NOMO-1 treated with dmso at 0.1 percent for 144 hours (cell line): ENCODE results near the gene TGM1.
"Not testable (repeated sequence)": the region's sequence is repeated elsewhere in the genome, so short reads cannot be mapped to it uniquely, and the experiment has no call there.

Experiments used
- DNase-seq: peaks from one replicate; lab custom pipeline; 2025; ENCODE audit not compliant: unreplicated experiment; lab: John Stamatoyannopoulos, UW

The TGM1 gene

GRCh38 chr14:24255438-24255837, 7.5 kb downstream of the TGM1 start:
- no peak for DNase-seq

DNA sequence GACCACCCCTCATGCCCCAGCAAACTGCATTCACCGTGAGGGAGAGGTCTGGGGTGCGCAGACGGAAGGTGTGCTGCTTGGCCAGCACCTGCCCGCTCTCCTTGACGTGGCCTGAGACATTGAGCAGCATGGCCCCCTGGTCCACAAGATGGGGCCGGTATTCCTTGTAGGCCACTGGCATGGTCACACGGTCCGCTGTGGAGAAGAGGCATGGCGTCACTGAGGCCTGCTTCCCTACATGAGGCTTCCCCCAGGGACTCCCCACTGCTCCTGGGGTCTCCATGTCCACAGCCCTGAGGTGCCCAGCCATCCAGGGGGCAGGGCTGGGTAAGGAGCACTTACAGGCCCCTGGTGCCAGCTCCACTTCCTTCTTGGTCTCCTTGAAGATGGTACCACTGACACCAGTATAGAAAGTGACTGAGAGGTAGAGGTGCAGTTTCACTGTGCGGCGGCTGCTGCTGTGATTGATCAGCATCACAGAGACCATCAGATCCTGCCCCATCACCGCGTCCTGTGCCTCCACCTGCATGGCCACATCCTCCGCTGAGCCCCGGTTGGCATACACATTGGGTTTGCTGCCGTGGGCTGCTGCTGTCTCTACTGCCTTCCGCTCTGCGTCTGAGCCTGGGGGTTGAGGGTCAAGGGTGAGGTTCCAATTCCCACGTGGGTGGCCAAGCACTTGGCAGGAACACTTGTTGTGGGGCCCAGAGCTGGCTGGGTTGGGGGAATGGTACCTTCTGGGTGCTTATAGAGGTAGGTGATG, 8.2 kb downstream of the TGM1 start:
- DNase-seq: no peak

DNA sequence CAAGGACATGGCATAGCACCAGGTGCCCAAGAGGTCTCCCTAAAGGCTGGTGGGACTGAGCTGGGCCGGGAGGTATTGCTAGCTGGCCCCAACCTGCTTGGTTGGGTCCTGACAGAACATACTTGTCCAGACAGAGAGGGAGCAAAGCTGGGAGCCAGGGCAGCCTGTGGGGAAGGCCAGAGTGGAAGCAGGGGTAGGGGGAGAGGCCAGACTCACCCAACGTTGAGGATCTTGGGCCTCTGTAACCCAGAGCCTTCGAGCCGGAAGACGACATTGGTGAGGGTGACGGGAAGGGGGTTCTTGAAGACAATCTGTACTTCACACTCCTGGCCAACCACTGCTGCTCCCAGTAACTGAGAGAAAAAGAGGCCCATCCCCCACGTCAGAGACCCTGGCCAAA, 9.0 kb downstream of the TGM1 start:
- no peak for DNase-seq

GRCh38 chr14:24252289-24253124, 10.5 kb downstream of the TGM1 start:
- no peak for DNase-seq

GRCh38 chr14:24251880-24252288, 11.1 kb downstream of the TGM1 start:
- no peak for DNase-seq

DNA sequence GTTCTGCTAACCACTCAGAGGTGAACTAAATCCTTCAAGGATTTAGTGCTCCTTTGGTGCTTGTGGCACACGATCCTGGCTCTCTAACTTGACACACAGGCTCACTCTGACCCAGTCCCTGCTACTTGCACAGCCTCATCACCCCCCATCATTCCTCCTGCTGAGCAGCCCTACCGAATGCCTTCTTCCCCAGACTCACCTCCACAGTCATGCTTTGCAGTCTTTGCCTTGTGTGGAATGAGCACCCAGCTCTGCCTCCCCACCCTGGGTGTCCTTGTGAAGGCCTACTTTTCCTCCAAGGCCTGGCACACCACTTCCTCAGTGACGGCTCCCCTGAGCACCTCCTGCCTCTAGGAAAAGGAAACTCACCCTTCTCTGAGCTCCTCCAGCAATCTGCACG, 12.6 kb downstream of the TGM1 start:
- DNase-seq: no peak

DNA sequence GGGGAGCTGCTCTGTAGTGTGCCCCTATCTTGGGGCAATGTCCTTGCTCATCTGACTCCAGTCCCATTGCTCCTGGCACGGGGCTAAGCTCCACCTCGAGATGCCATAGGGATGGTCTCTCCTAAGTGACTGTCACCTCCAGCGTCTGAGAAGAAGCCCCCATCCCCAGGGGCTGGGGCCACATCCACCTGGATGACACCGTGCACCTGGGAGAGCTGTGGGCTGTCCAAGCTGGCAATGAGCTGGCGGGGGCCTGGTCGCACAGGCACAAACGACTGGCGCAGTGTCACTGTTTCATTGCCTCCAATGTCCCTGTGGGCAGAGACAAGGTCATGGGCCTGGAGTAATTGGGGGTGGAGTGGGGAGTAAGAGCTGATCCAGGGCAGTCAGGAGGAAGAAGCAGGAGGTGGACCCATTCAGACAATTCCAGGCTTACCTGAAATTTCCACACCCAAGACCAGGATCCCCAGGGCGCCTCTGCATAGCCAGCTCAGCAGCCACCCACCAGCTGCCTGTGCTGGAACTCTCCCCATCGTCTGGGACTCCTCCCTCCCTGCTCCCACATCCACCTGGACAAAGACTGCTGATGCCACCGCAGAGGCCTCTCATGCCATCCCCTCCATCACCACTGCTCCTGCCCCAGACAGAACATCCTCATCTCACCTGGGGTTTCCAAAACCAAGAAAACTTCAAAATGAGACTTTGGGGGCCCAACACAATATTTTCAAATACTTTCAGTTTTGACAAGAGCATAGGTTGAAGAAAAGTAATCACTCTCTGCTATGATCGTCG, 13.6 kb downstream of the TGM1 start:
- no peak for DNase-seq

- no peak for DNase-seq
Measured at GRCh38 chr14:24247422-24247821, 15.6 kb downstream of the TGM1 start.

- no peak for DNase-seq
Measured at GRCh38 chr14:24246765-24247212, 16.2 kb downstream of the TGM1 start.

GRCh38 chr14:24245350-24245749, 17.6 kb downstream of the TGM1 start:
- DNase-seq: not testable (repeated sequence)

DNA sequence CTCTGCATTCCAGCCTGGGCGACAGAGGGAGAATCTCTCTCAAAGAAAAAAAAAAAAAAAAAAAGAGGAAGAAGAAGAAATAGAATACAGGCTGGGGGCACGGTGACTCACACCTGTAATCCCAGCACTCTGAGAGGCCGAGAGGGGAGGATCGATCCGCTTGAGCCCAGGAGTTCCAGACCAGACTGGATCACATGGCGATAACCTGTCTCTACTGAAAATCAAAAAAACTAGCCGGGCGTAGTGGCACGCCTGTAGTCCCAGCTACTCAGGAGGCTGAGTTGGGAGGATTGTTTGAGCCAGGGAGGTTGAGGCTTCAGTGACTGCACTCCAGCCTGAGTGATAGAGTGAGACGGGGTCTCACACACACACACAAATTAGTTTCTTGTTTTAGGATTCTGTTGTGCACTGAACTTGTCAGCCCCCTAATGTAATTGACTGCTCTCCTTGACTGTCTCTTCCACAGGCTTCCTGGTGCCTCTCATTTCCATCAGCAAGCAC, 19.6 kb downstream of the TGM1 start:
- peak; percentile 49 for DNase-seq

- DNase-seq: peak; percentile 97
Measured at GRCh38 chr14:24241829-24242443, 21.0 kb downstream of the TGM1 start.

GRCh38 chr14:24240110-24240918, 22.7 kb downstream of the TGM1 start:
- no peak for DNase-seq

DNA sequence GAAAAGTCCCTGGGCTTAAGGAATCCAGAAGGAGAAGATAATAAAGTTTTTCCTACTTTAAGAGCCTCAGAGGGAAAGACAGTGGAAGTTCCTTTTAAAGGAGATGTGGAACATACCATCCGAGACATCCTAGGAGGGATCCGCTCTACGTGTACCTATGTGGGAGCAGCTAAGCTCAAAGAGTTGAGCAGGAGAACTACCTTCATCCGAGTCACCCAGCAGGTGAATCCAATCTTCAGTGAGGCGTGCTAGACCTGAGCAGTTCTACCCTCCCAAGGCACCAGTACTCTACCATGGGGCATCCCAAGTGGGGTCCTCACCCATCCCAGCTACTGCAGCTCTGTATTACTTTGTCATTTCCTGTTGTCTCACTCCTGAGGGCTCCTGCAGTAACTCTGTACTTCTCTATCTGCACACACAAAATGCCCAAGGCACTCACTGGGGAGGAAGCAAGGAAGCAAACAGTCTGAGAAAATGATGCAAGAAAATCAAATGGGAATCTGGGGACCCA, 24.4 kb downstream of the TGM1 start:
- no peak for DNase-seq

GRCh38 chr14:24238123-24238522, 24.9 kb downstream of the TGM1 start:
- DNase-seq: no peak

DNA sequence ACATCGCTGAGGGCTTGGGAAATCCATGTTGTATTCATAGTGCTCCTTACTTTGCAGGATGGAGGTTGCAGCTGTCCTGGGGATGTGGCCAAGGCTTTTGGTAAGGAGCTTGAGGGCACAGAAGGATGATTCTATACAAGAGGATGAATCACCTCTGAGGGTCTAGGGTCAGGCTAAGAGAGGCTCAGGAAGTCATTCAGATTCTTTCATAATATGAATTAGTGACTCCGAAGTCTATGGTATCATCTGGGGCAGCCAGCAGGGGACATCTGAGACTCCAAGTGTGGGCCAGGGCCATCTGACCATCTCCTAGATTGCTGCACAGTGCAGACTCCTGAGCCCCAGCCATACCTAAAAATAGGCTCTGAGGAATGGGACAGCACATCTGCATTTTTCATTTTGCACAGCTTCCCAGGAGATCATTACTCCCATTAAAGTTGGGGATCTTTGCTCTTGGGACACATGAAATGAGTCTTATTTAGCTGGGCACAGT, 25.5 kb downstream of the TGM1 start:
- no peak for DNase-seq

DNA sequence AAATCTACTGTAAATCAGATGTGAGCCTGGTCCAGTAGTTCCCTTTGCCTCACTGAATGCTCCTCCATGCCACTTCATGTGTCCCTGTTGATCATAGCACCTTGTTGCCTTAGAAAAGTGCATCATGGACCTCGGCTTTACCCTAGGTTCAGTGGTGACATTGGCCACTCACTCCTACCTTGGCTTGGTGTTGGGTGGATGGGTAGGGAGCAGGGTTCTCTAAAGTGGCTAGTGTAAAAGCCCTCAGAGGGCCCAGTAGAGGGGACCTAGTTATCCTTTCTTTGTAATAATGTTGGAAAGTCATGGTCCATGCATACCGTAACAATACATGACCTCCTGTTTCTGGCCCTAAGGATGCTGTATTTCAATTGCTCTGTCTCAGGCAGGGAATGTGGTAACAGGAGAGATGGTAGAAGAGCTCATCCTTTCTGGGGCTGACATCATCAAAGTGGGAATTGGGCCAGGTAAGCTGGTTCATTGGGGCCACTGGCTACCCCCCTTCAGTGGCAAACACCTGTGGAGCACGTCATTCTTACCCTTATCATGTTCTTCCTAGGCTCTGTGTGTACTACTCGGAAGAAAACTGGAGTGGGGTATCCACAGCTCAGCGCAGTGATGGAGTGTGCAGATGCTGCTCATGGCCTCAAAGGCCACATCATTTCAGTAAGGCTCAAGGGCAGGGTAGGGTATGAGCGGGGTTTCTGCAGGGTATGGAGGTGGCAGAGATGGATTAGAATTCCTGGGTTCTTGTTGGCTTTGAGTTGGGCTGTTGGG, 26.1 kb downstream of the TGM1 start:
- no peak for DNase-seq

DNA sequence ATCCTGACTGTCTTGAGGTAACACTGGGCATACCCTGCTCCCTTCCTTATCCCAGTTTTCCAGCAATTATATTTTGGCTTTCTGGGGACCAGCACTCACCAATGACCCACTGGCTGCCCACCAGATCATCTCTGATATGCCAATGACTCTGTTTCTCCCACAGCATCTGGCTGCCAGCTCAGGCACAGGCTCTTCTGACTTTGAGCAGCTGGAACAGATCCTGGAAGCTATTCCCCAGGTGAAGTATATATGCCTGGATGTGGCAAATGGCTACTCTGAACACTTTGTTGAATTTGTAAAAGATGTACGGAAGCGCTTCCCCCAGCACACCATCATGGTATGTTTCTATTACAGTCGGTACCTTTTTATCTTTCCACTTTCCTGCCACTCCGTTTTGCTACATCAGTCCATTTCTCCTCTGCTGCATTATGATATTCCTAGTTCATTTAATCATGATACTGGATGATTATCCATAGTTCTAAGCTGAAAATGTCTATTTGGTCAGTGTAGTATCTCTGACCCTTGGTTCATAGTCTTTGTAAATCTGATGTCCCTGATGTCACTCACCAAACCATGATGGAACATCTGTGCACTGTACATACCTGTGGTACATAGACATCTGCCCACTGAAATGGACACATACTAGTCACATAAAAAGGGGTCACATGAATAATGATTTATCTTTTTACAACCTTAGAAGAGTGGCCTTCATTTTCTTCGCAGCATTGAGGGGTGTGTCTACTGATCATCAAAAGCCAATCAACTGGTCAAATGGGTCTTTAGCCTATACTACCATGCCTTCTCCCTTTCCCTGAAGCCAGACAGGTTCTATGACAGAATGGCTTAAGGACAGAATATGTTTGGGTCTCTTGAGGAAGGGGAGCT, 26.9 kb downstream of the TGM1 start:
- DNase-seq: no peak
